GM21526 (cell line): ENCODE data around the gene IL20RA.
A peak's percentile ranks its signal among the peaks of the same experiment; 100 is the strongest.
"Not testable (repeated sequence)": the region's sequence is repeated elsewhere in the genome, so short reads cannot be mapped to it uniquely, and the experiment has no call there.

Source experiments
- ATAC-seq: cut with Tn5 transposase; IDR thresholded peaks from one replicate; pipeline ENCODE4 v1.9.1; 2021; ENCODE audit warnings: moderate library complexity; ENCODE audit not compliant: unreplicated experiment, low FRiP score

Gene IL20RA

GRCh38 chr6:137044366-137045221 lies at the start of gene IL20RA:
TSS of gene IL20RA (minus strand) at chr6:137044965. CDS start at chr6:137044728, 237 bp downstream.
- no peak for ATAC-seq

GRCh38 chr6:137093183-137094069 lies 48.7 kb upstream of the IL20RA start:
- no peak for ATAC-seq

GRCh38 chr6:137092018-137092417 lies 47.3 kb upstream of the IL20RA start:
- ATAC-seq, result no peak

GRCh38 chr6:137089305-137089704 lies 44.5 kb upstream of the IL20RA start:
- no peak for ATAC-seq

- ATAC-seq, result no peak
These were observed 43.1 kb upstream of the IL20RA start for GRCh38 chr6:137087902-137088301.

- no peak for ATAC-seq
These were observed 41.3 kb upstream of the IL20RA start for GRCh38 chr6:137086031-137086430.

- no peak for ATAC-seq
These were observed 40.3 kb upstream of the IL20RA start for GRCh38 chr6:137084865-137085617.

- ATAC-seq, result no peak
These were observed 39.3 kb upstream of the IL20RA start for GRCh38 chr6:137084090-137084489.

GRCh38 chr6:137081997-137082396 lies 37.2 kb upstream of the IL20RA start:
- no peak for ATAC-seq

GRCh38 chr6:137080711-137081110 lies 35.9 kb upstream of the IL20RA start:
- ATAC-seq, result no peak

GRCh38 chr6:137076277-137077068 lies 31.7 kb upstream of the IL20RA start:
- ATAC-seq, result peak; percentile 99

- ATAC-seq, result not testable (repeated sequence)
These were observed 31.0 kb upstream of the IL20RA start for GRCh38 chr6:137075790-137076189.

- ATAC-seq, result no peak
These were observed 25.5 kb upstream of the IL20RA start for GRCh38 chr6:137070303-137070702.

GRCh38 chr6:137067399-137067798 lies 22.6 kb upstream of the IL20RA start:
- ATAC-seq, result no peak

- no peak for ATAC-seq
These were observed 13.3 kb upstream of the IL20RA start for GRCh38 chr6:137058037-137058436.

- no peak for ATAC-seq
These were observed 11.5 kb upstream of the IL20RA start for GRCh38 chr6:137056121-137056880.

GRCh38 chr6:137051790-137052472 lies 7.2 kb upstream of the IL20RA start:
- no peak for ATAC-seq

- ATAC-seq, result no peak
These were observed 4.3 kb upstream of the IL20RA start for GRCh38 chr6:137049095-137049494.
